Heart left ventricle (tissue), 16 donors: ENCODE results near the gene NLRP6. TPM values are rescaled to one million over a fixed set of nuclear protein-coding genes. Genes with fewer than 3 reads are reported as not detected.

Source experiments
- ATAC-seq, 4 donors: fragments of 200-7000 bp; cut with Tn5 transposase; one replicate each; pipeline ENCODE4 v1.9.1; 2020 to 2022; ENCODE audit warnings: moderate library complexity in 4 of 4, mild to moderate bottlenecking in 3 of 4, moderate number of reproducible peaks in 1 of 4
- DNase-seq, 5 donors: peaks; one replicate each; pipeline ENCODE4 v3.0.0-alpha.2; 2020
- H3K27ac ChIP-seq, 12 donors: fragments of 200-600 bp; sonication (generic) in 4 of 12; one replicate each; pipeline versions ENCODE4 v1.5.0 to v1.8.0; 2016 to 2022; ENCODE audit warnings: mild to moderate bottlenecking in 2 of 12
- H3K27me3 ChIP-seq, 9 donors: fragments of 200-600 bp; sonication (generic) in 2 of 9; one replicate each; pipeline versions ENCODE4 v1.5.1 to v1.8.0; 2016 to 2022; ENCODE audit warnings: mild to moderate bottlenecking in 3 of 9
- H3K36me3 ChIP-seq, 9 donors: fragments of 200-600 bp; sonication (generic) in 2 of 9; one replicate each; pipeline versions ENCODE4 v1.5.0 to v1.8.0; 2018 to 2022; ENCODE audit warnings: mild to moderate bottlenecking in 2 of 9
- H3K4me1 ChIP-seq, 12 donors: fragments of 200-600 bp; sonication (generic) in 4 of 12; one replicate each; pipeline versions ENCODE4 v1.5.0 to v1.8.0; 2016 to 2022; ENCODE audit warnings: mild to moderate bottlenecking in 3 of 12
- H3K4me3 ChIP-seq, 12 donors: fragments of 200-600 bp; sonication (generic) in 4 of 12; one replicate each; pipeline versions ENCODE4 v1.5.0 to v1.8.0; 2017 to 2022; ENCODE audit warnings: mild to moderate bottlenecking in 9 of 12, moderate library complexity in 4 of 12
- H3K9me3 ChIP-seq, 12 donors: fragments of 200-600 bp; sonication (generic) in 4 of 12; one replicate each; pipeline versions ENCODE4 v1.5.0 to v1.8.0; 2016 to 2022; ENCODE audit warnings: mild to moderate bottlenecking in 1 of 12
- CTCF ChIP-seq, 12 donors: fragments of 200-600 bp; sonication (generic) in 4 of 12; IDR thresholded peaks; one replicate each; pipeline versions ENCODE4 v1.5.0 to v1.8.0; 2018 to 2022; ENCODE audit warnings: antibody characterized with exemption in 12 of 12, mild to moderate bottlenecking in 5 of 12
- POLR2A ChIP-seq, 2 donors: fragments of 450-650 bp; IDR thresholded peaks; one replicate each; pipeline ENCODE4 v1.6.1; 2017; ENCODE audit warnings: antibody characterized with exemption in 2 of 2, mild to moderate bottlenecking in 2 of 2, moderate library complexity in 2 of 2
- WGBS, 4 donors: extraction: QIAGEN DNeasy Blood & Tissue Kit in 2 of 4; methylation state at CpG; one replicate each; pipeline versions ENCODE4 v1.1.5 to v1.1.7; 2013 to 2018; 5-methylcytosine and 5-hydroxymethylcytosine counted together
- intact Hi-C, 10 donors: fragments of 100-400 bp; cut with DNase I; formaldehyde crosslinking; loops; one replicate each; pipeline versions ENCODE4 v1.11.1 to v1.14.2; 2022
- polyA plus RNA-seq, 2 donors: library from polyadenylated mRNA; stranded (reverse); fragments of 200-250 nt; gene quantifications; one replicate each; pipeline ENCODE4 v1.2.3, GENCODE V29; 2013
- total RNA-seq, 9 donors: library from RNA; depleted of rRNA in 2 of 9; stranded (reverse); fragments of >200 nt in 2 of 9; fragmentation: NEBNext Ultra II Directional in 3 of 9; extraction: Animal tissue kit (Norgen Biotek cat#: 25700) in 3 of 9; gene quantifications; one replicate each; pipeline versions ENCODE4 v1.1.0 to v1.2.4, GENCODE V29; 2016 to 2023
- donor health status: ischemic (EF 13 %, LVEDD 7.1; RV severe dilation, severe dysfunction).
- donor health status: healthy with polysubstance abuse.
- donor health status: DM: no; HTN: yes; CAD: no.
- donor health status: DM: no; HTN: no; CAD: no.
- donor health status: ischemic (EF 25% LVEDD 6.9; RV normal size, moderate dysfunction).
- donor health status: ischemic (EF 25% LVEDD 5.7; RV mildly dilated, moderate dysfunction).
- donor health status: healthy.
- donor health status: DM: yes; HTN: yes; CAD: no.
- donor health status: ischemic (EF 35%, LVEDD 5.7; RV mildly dilated, moderate dysfunction).
- donor health status: nonischemic (EF 11% LVEDD 7.7; RV severe dilation, severe dysfunction).
- donor health status: DM: yes; HTN: yes; CAD: no.
- donor health status: PGD.
- donor health status: ischemic (EF 29% LVEDD 5.4; RV normal size, mild dysfunction).
- donor health status: nonischemic (EF 23%, LVEDD 6.1; RV moderate dilation, normal function).

NLRP6 gene
- total and polyA plus RNA-seq, 11 donors = 0.09 to 0.20 (median 0.14) TPM; not detected in 6

- H3K4me3 ChIP-seq = peak overlapping the region in 6 of 12 donors; percentile 5 to 30 (median 24)
Measured at GRCh38 chr11:325796-326591, 47.8 kb downstream of the NLRP6 start.

GRCh38 chr11:326592-326841 lies 48.3 kb downstream of the NLRP6 start:
- TF ChIP-seq POLR2A (IDR thresholded peaks at IDR 0.05) (no peak), CTCF (IDR thresholded peaks at IDR 0.05) (no peak)
- H3K4me1 ChIP-seq = peaks cover 3 to 76% (median 34%) of the 10 kb centered on the region in 12 donors
- WGBS, 4 donors = 56 to 72% (median 62%) methylated on average over 3 to 6 of the region's 6 CpGs
- no peak for DNase-seq
- H3K27ac ChIP-seq = peak overlapping the region; percentile 89 to 99 (median 94)
- H3K9me3 ChIP-seq = no peaks in the 10 kb centered on the region
- no peaks in the 10 kb centered on the region for H3K27me3 ChIP-seq
- ATAC-seq = no peak
- intact Hi-C loops = loop anchor here in 2 of 10 donors (2.0 kb wide), 2 partner anchors 26 to 28 kb away; no protein-coding TSS in a partner anchor
- peak overlapping the region in 6 of 12 donors; percentile 5 to 30 (median 24) for H3K4me3 ChIP-seq
- H3K36me3 ChIP-seq = no peaks in the 10 kb centered on the region

More at GRCh38 chr11:325796-326591, 47.8 kb downstream of the NLRP6 start:
- TF ChIP-seq POLR2A (IDR thresholded peaks at IDR 0.05) = no peak
- no peak for TF ChIP-seq CTCF (IDR thresholded peaks at IDR 0.05)
- ATAC-seq = peak in 3 of 4 donors; percentile 6 to 50 (median 21)
- Histone ChIP-seq H3K4me1 (peaks cover 3 to 72% (median 34%) of the 10 kb centered on the region in 12 donors), H3K36me3 (no peaks in the 10 kb centered on the region), H3K27ac (peak overlapping the region; percentile 89 to 99 (median 94)), H3K9me3 (no peaks in the 10 kb centered on the region), H3K27me3 (no peaks in the 10 kb centered on the region)
- peak in 1 of 5 donors; percentile 61 for DNase-seq
- 65 to 78% (median 76%) methylated on average over 29 to 30 of the region's 30 CpGs for WGBS, 4 donors
- intact Hi-C loops = loop anchor here in 3 of 10 donors (2.0 kb wide), 2 partner anchors 27 to 29 kb away; no protein-coding TSS in a partner anchor

- Histone ChIP-seq H3K27me3 (no peaks in the 10 kb centered on the region), H3K4me1 (peaks cover 3 to 76% (median 34%) of the 10 kb centered on the region in 12 donors), H3K9me3 (no peaks in the 10 kb centered on the region), H3K36me3 (no peaks in the 10 kb centered on the region), H3K4me3 (peak overlapping the region in 9 of 12 donors; percentile 4 to 31 (median 27)), H3K27ac (peak overlapping the region; percentile 89 to 99 (median 94))
- WGBS, 4 donors = 22 to 36% (median 29%) methylated on average over 7 to 19 of the region's 19 CpGs
- TF ChIP-seq POLR2A (IDR thresholded peaks at IDR 0.05) = peak in 1 of 2 donors; percentile 33
- peak in 1 of 12 donors; percentile 4 for TF ChIP-seq CTCF (IDR thresholded peaks at IDR 0.05)
- ATAC-seq (peak; percentile 84 to 95 (median 90)), DNase-seq (peak; percentile 89 to 92 (median 90))
- intact Hi-C loops = loop anchor here in 2 of 10 donors (2.0 kb wide), 2 partner anchors 26 to 28 kb away; no protein-coding TSS in a partner anchor
Measured at GRCh38 chr11:326842-327580, 48.8 kb downstream of the NLRP6 start.

- H3K27me3 ChIP-seq = no peaks in the 10 kb centered on the region
- H3K4me1 ChIP-seq = peaks cover 3 to 76% (median 34%) of the 10 kb centered on the region in 12 donors
- TF ChIP-seq CTCF (IDR thresholded peaks at IDR 0.05) (no peak), POLR2A (IDR thresholded peaks at IDR 0.05) (no peak)
- no peak for ATAC-seq
- DNase-seq = no peak
- H3K9me3 ChIP-seq = no peaks in the 10 kb centered on the region
- intact Hi-C loops = loop anchor here in 2 of 10 donors (2.0 kb wide), 2 partner anchors 25 to 27 kb away; no protein-coding TSS in a partner anchor
- no peaks in the 10 kb centered on the region for H3K36me3 ChIP-seq
- 94 to 99% (median 97%) methylated on average over 3 of the region's 3 CpGs for WGBS, 4 donors
- peak overlapping the region in 6 of 12 donors; percentile 4 to 31 (median 28) for H3K4me3 ChIP-seq
- peak overlapping the region; percentile 89 to 99 (median 94) for H3K27ac ChIP-seq
Measured at GRCh38 chr11:327581-327923, 49.3 kb downstream of the NLRP6 start.
